MCF 10A (cell line): Measurements from ENCODE around the gene ADCY1. TPM values are rescaled to one million over a fixed set of nuclear protein-coding genes. Genes with fewer than 3 reads are reported as not detected.

Experiments
- BruUV-seq: library from RNA; stranded (reverse); fragments of 400-500 nt; replicated peaks from 2 replicates; lab custom pipeline; 2021; lab: Mats Ljungman, UMichigan
- CTCF ChIA-PET: fragments of 300-600 bp; sonication (Branson Sonifier 250); formaldehyde crosslinking; extraction: SDS; loops from one replicate; lab custom pipeline; 2021; ENCODE audit warnings: antibody characterized with exemption, inconsistent platforms; lab: Yijun Ruan, JAX
- POLR2A ChIA-PET: fragments of 300-600, 350-650 bp; sonication (Branson Sonifier 250); formaldehyde crosslinking; extraction: SDS; loops from one replicate; lab custom pipeline; 2020; ENCODE audit warnings: antibody characterized with exemption, inconsistent platforms; lab: Yijun Ruan, JAX
- DNase-seq: peaks from one replicate; pipeline ENCODE4 v3.0.0-alpha.2; 2018; ENCODE audit not compliant: unreplicated experiment
- H3K27ac Mint-ChIP-seq: one replicate; pipeline ENCODE4 v1.8.0; 2022; ENCODE audit warnings: mild to moderate bottlenecking, low read depth, mixed read lengths; ENCODE audit not compliant: unreplicated experiment
- H3K27me3 Mint-ChIP-seq: one replicate; pipeline ENCODE4 v1.8.0; 2022; ENCODE audit warnings: mixed read lengths; ENCODE audit not compliant: insufficient read depth, unreplicated experiment
- H3K36me3 Mint-ChIP-seq: one replicate; pipeline ENCODE4 v1.8.0; 2022; ENCODE audit warnings: mild to moderate bottlenecking, moderate library complexity, mixed read lengths; ENCODE audit not compliant: insufficient read depth, unreplicated experiment
- H3K4me1 Mint-ChIP-seq: one replicate; pipeline ENCODE4 v1.8.0; 2022; ENCODE audit warnings: mixed read lengths; ENCODE audit not compliant: insufficient read depth, unreplicated experiment
- H3K4me3 Mint-ChIP-seq: one replicate; pipeline ENCODE4 v1.8.0; 2022; ENCODE audit warnings: mild to moderate bottlenecking, moderate library complexity, mixed read lengths; ENCODE audit not compliant: unreplicated experiment
- H3K9me3 Mint-ChIP-seq: one replicate; pipeline ENCODE4 v1.8.0; 2022; ENCODE audit warnings: mixed read lengths; ENCODE audit not compliant: unreplicated experiment
- intact Hi-C: fragments of 100-400 bp; cut with micrococcal nuclease; formaldehyde crosslinking; loops from 2 replicates; pipeline ENCODE4 v1.14.1; 2022
- total RNA-seq: library from RNA; stranded (reverse); gene quantifications from 2 replicates; pipeline ENCODE4 v1.2.3, GENCODE V29; 2022
- TF ChIP-seq, protein P1 (sequence below): fragments of 200-600 bp; IDR thresholded peaks from one replicate; pipeline ENCODE4 v1.8.0; 2022; ENCODE audit warnings: antibody characterized with exemption, mild to moderate bottlenecking; ENCODE audit not compliant: unreplicated experiment

ADCY1 gene
- total RNA-seq, 1 experiment from 2014 or later: 0.61 TPM

DNA sequence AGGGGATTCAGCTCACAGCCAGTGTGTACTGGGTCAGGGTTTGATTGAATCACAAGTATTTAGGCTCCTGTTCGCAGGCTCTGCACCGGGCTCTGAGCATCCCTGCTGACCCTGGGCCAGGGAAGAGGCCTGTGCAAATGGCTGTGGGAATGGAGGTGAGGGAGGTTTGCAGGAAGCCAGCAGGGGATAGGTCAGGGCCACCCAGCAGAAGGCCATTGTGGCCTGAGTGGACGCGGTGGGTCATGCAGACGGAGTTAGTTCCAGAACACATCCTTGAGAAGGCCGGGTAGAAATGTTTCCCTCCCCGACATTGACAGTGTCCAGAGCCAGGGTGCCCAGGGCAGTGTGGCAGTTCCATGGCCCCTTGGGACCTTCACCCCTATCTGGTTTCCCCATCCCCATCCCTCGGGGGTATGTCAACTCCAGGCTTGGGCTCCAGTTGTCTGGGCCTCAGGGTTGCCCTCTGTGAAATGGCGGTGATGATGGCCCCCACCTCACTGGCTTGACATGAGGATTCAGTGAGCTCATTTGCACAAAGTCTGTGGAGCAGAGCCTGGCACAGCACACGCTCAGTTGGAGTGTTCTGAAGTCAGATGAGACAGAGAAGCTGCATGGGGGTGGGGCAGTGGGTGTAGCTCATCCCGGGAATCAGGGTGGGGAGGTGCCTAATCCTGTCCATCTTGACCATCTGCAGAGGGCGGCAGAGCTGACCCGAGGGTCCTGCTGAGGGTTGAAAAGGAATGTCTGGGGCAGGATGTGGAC lies 107.6 kb downstream of the ADCY1 start:
- BruUV-seq: no TSS peak

DNA sequence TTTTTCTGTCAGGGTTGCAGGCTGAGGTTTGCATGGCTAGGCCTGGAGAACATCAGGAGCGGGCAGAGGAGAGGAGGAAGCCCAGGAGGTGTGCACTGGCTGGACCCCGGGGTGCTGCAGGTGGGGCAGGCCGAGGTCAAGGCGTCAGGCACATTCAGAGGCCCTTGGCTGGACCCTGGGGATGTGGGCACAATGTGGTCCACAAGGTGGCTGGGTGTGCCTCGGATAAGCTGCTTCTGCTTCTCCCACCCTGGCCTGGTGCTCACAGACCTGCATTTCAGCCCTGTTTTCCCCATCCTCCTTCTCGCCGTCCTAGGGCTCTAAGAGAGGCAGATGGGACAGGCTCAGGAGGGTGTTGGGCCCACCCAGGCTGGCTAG lies 108.2 kb downstream of the ADCY1 start:
- BruUV-seq: no TSS peak
- Mint-ChIP-seq H3K27me3 (peaks cover 44% of the 10 kb centered on the region), H3K4me1 (no peaks in the 10 kb centered on the region), H3K9me3 (no peaks in the 10 kb centered on the region), H3K4me3 (no peak overlapping the region), H3K27ac (no peak overlapping the region), H3K36me3 (no peaks in the 10 kb centered on the region)
- DNase-seq: no peak
- TF ChIP-seq, protein P1, sequence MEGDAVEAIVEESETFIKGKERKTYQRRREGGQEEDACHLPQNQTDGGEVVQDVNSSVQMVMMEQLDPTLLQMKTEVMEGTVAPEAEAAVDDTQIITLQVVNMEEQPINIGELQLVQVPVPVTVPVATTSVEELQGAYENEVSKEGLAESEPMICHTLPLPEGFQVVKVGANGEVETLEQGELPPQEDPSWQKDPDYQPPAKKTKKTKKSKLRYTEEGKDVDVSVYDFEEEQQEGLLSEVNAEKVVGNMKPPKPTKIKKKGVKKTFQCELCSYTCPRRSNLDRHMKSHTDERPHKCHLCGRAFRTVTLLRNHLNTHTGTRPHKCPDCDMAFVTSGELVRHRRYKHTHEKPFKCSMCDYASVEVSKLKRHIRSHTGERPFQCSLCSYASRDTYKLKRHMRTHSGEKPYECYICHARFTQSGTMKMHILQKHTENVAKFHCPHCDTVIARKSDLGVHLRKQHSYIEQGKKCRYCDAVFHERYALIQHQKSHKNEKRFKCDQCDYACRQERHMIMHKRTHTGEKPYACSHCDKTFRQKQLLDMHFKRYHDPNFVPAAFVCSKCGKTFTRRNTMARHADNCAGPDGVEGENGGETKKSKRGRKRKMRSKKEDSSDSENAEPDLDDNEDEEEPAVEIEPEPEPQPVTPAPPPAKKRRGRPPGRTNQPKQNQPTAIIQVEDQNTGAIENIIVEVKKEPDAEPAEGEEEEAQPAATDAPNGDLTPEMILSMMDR: no peak
- ChIA-PET CTCF (interaction anchor here (0.7 kb wide), 2 partner anchors 15 to 1594 kb away, joined by 3 to 4 read pairs; no protein-coding TSS in a partner anchor), POLR2A (interaction anchor here (0.6 kb wide), 1 partner anchor 16 kb away, joined by 4 read pairs; no protein-coding TSS in a partner anchor)
- intact Hi-C loops: no loop called here

More for the DNA sequence above, 107.6 kb downstream of the ADCY1 start:
- no peak for DNase-seq
- Mint-ChIP-seq H3K9me3 (no peaks in the 10 kb centered on the region), H3K27me3 (peaks cover 50% of the 10 kb centered on the region), H3K27ac (no peak overlapping the region), H3K36me3 (no peaks in the 10 kb centered on the region), H3K4me3 (no peak overlapping the region), H3K4me1 (no peaks in the 10 kb centered on the region)
- TF ChIP-seq, protein P1: no peak
- CTCF ChIA-PET: interaction anchor here (0.7 kb wide), 2 partner anchors 16 to 1595 kb away, joined by 3 to 4 read pairs; no protein-coding TSS in a partner anchor
- POLR2A ChIA-PET: no interaction called here
- intact Hi-C loops: no loop called here

DNA sequence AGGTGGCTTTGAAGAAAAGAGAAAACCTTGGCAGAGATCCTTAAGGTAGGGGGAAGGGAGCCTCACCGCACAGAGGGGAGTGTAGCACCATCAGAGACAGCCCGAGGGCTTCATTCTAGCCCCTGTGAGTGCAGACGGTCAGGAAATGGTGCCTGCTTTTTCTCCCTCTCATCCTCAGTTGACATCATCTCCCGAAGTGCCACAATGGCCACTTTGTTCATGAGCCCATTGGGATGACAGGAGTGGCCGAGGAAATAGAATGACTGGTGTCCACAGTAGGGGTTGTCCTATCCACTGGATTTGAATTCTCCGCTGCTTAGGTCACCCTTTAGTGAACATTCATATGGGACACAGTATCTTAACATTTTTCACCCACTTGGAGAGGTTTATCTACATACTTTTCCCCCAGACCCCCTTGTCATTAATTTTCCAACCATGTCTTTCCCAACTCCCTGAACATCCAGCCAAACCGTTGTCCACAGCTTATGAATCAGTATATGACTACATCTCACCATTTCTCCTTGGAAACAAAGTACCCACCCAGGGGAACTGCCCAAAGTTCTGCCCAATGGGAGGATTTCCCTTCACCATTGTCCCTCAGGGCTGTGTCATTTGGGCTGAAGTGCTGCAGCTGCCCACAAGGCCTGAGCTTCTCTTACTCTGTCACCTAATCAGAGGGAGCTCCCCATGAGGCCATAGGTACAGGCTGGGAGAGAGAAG lies 108.8 kb downstream of the ADCY1 start:
- Mint-ChIP-seq H3K4me3 (no peak overlapping the region), H3K27ac (no peak overlapping the region), H3K36me3 (no peaks in the 10 kb centered on the region), H3K9me3 (no peaks in the 10 kb centered on the region), H3K27me3 (peaks cover 38% of the 10 kb centered on the region), H3K4me1 (no peaks in the 10 kb centered on the region)
- no TSS peak for BruUV-seq
- no peak for DNase-seq
- intact Hi-C loops: no loop called here
- ChIA-PET CTCF (interaction anchor here (0.6 kb wide), 1 partner anchor 10 kb away, joined by 3 read pairs; no protein-coding TSS in a partner anchor), POLR2A (interaction anchor here (0.6 kb wide), 1 partner anchor 15 kb away, joined by 4 read pairs; no protein-coding TSS in a partner anchor)
- TF ChIP-seq, protein P1: no peak

DNA sequence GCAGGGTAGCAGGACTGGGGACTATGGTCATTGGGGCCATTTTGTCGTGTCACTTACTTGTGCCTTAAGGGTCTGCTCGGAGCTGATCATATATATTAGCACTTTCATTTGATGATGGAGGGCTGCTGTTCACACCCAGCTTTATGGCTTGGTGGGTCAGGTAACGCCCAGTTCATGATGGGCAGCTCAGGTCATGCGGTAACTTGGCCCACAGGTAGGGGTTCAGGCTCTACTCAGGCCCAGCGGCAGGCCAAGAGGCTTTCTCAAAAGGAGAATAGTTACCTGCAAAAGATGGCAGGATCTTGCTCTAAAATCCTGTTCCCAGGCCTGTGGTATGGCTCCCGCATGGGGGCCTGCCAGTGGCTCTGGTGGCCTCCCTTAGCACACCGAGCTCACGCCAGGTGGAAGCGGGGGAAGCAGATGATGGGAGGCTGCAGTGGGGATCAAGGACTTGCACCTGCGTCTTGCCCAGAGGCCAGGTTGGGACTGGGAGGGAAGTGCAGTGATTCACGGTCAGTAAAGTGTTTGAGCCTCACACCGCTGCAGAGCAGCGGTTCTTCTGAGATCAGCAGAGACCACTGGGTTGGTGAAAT lies 109.5 kb downstream of the ADCY1 start:
- Mint-ChIP-seq H3K9me3 (no peaks in the 10 kb centered on the region), H3K27me3 (peaks cover 31% of the 10 kb centered on the region), H3K36me3 (no peaks in the 10 kb centered on the region), H3K27ac (no peak overlapping the region), H3K4me3 (no peak overlapping the region), H3K4me1 (no peaks in the 10 kb centered on the region)
- TF ChIP-seq, protein P1: no peak
- no TSS peak for BruUV-seq
- intact Hi-C loops: no loop called here
- DNase-seq: no peak
- ChIA-PET CTCF (interaction anchor here (0.6 kb wide), 1 partner anchor 9 kb away, joined by 3 read pairs; no protein-coding TSS in a partner anchor), POLR2A (no interaction called here)
